ENCODE data around the gene PRDX5.

Gene PRDX5

DNA sequence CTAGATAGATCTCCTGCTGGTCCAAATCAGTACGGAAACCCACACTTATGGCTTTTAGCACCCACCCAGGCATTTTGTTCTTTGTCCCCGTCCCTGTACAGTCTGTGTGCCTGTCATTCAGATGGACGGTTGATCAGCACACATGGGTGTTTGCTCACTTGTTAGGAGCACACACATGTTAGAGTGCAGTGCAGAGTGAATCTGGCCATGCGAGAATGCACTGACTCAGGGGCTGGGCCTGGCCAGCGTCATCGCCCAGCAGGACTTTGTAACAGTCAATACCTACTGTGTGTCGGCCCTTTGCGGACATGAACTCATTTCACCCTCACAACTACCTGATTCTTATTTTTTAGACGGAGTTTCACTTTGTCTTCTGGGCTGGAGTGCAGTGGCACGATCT is 44.4 kb downstream of the PRDX5 start:
- Histone ChIP-seq H3K9me2 (replicated peaks; ENCODE audit: insufficient read depth, low read length) (no peaks in the 10 kb centered on the region), H3K36me3 (replicated peaks; ENCODE audit: insufficient read depth, low read length) (no peaks in the 10 kb centered on the region; the same call in 1 of the 2 replicates), H2AFZ (ENCODE audit: low read length) (no peak overlapping the region), H3K9ac (ENCODE audit: low read length) (no peak overlapping the region), H3K4me1 (ENCODE audit: low read length) (peaks cover 13% of the 10 kb centered on the region), H3K4me3 (ENCODE audit: low read length) (no peak overlapping the region), H4K20me1 (ENCODE audit: insufficient read depth, low read length) (no peaks in the 10 kb centered on the region), H3F3A (ENCODE audit: insufficient read depth, low read length) (no peaks in the 10 kb centered on the region), H3K27me3 (replicated peaks; ENCODE audit: insufficient read depth, low read length) (no peaks in the 10 kb centered on the region), H3K9me3 (replicated peaks; ENCODE audit: insufficient read depth, low read length) (no peaks in the 10 kb centered on the region), H3K79me2 (ENCODE audit: low read length) (peaks cover 13% of the 10 kb centered on the region), H3K27ac (ENCODE audit: low read length) (no peak overlapping the region), H3K4me2 (ENCODE audit: low read depth, low read length) (no peak overlapping the region)
- no peak for TF ChIP-seq EZH2 (optimal IDR thresholded peaks at IDR 0.05; ENCODE audit: low read depth, low read length)
- TF ChIP-seq, protein P1, sequence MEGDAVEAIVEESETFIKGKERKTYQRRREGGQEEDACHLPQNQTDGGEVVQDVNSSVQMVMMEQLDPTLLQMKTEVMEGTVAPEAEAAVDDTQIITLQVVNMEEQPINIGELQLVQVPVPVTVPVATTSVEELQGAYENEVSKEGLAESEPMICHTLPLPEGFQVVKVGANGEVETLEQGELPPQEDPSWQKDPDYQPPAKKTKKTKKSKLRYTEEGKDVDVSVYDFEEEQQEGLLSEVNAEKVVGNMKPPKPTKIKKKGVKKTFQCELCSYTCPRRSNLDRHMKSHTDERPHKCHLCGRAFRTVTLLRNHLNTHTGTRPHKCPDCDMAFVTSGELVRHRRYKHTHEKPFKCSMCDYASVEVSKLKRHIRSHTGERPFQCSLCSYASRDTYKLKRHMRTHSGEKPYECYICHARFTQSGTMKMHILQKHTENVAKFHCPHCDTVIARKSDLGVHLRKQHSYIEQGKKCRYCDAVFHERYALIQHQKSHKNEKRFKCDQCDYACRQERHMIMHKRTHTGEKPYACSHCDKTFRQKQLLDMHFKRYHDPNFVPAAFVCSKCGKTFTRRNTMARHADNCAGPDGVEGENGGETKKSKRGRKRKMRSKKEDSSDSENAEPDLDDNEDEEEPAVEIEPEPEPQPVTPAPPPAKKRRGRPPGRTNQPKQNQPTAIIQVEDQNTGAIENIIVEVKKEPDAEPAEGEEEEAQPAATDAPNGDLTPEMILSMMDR (IDR thresholded peaks at IDR 0.05; ENCODE audit: low read length), result no peak
- DNase-seq, result no peak

DNA sequence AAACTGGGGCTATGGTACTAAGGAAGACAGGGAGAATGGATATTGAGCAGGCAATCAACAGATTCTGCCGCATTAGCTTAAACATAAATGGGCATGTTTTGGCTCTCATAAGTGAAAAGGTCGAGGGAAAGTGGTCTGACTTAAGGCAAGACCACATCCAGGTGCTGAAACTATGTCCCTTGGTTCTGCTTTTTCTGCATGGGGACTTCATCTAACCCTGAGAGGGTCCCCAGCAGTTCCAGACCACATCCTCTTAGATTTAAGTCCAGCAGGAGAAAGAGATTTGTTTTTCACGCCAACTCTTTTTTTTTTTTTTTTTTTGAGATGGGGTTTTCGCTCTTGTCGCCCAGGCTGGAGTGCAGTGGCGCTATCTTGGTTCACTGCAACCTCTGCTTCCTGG is 46.5 kb downstream of the PRDX5 start:
- H4K20me1 ChIP-seq (ENCODE audit: insufficient read depth, low read length), result no peaks in the 10 kb centered on the region
- no peaks in the 10 kb centered on the region for H3F3A ChIP-seq (ENCODE audit: insufficient read depth, low read length)
- H3K36me3 ChIP-seq (replicated peaks; ENCODE audit: insufficient read depth, low read length), result no peaks in the 10 kb centered on the region; the same call in 1 of the 2 replicates
- DNase-seq, result no peak
- no peak for TF ChIP-seq EZH2 (optimal IDR thresholded peaks at IDR 0.05; ENCODE audit: low read depth, low read length)
- TF ChIP-seq, protein P1 (IDR thresholded peaks at IDR 0.05; ENCODE audit: low read length), result no peak
- H3K27me3 ChIP-seq (replicated peaks; ENCODE audit: insufficient read depth, low read length), result no peaks in the 10 kb centered on the region
- no peak overlapping the region for H2AFZ ChIP-seq (ENCODE audit: low read length)
- no peak overlapping the region for H3K4me3 ChIP-seq (ENCODE audit: low read length)
- no peaks in the 10 kb centered on the region for H3K9me2 ChIP-seq (replicated peaks; ENCODE audit: insufficient read depth, low read length)
- no peak overlapping the region for H3K9ac ChIP-seq (ENCODE audit: low read length)
- H3K27ac ChIP-seq (ENCODE audit: low read length), result no peak overlapping the region
- peaks cover 10% of the 10 kb centered on the region for H3K79me2 ChIP-seq (ENCODE audit: low read length)
- no peak overlapping the region for H3K4me2 ChIP-seq (ENCODE audit: low read depth, low read length)
- peaks cover 13% of the 10 kb centered on the region for H3K4me1 ChIP-seq (ENCODE audit: low read length)
- H3K9me3 ChIP-seq (replicated peaks; ENCODE audit: insufficient read depth, low read length), result no peaks in the 10 kb centered on the region

DNA sequence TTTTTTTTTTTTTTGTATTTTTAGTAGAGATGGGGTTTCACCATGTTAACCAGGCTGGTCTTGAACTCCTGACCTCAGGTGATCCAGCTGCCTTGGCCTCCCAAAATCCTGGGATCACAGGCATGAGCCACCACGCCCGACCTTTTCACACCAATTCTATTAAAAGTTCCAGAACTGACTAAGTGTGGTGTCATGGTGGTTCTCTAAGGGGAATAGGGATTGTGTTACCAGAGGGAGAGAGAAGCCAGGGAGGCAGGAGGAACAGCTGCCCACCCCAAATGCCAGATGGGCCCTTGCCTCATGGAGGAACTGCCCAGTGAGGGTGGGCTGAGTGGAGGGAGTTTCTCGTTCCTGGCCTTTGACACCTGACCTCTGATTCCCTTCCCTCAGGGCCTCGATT is 47.0 kb downstream of the PRDX5 start:
- Histone ChIP-seq H3K4me3 (ENCODE audit: low read length) (no peak overlapping the region), H3K36me3 (replicated peaks; ENCODE audit: insufficient read depth, low read length) (no peaks in the 10 kb centered on the region; the same call in 1 of the 2 replicates), H3K9ac (ENCODE audit: low read length) (no peak overlapping the region), H4K20me1 (ENCODE audit: insufficient read depth, low read length) (no peaks in the 10 kb centered on the region), H2AFZ (ENCODE audit: low read length) (no peak overlapping the region), H3K27ac (ENCODE audit: low read length) (no peak overlapping the region), H3K4me2 (ENCODE audit: low read depth, low read length) (no peak overlapping the region), H3K27me3 (replicated peaks; ENCODE audit: insufficient read depth, low read length) (no peaks in the 10 kb centered on the region), H3K9me2 (replicated peaks; ENCODE audit: insufficient read depth, low read length) (no peaks in the 10 kb centered on the region), H3K79me2 (ENCODE audit: low read length) (peaks cover 5% of the 10 kb centered on the region), H3K9me3 (replicated peaks; ENCODE audit: insufficient read depth, low read length) (no peaks in the 10 kb centered on the region), H3F3A (ENCODE audit: insufficient read depth, low read length) (no peaks in the 10 kb centered on the region), H3K4me1 (ENCODE audit: low read length) (peaks cover 8% of the 10 kb centered on the region; the same call in 1 of the 2 replicates)
- no peak for DNase-seq
- TF ChIP-seq EZH2phosphoT487 (IDR thresholded peaks at IDR 0.05; ENCODE audit: low read length) (no peak), EZH2 (optimal IDR thresholded peaks at IDR 0.05; ENCODE audit: low read depth, low read length) (no peak)
- TF ChIP-seq, protein P1 (IDR thresholded peaks at IDR 0.05; ENCODE audit: low read length), result no peak

Data from MM.1S (cell line).